Activated T-cell treated with anti-CD3 and anti-CD28 coated beads for 48 hours (primary cell): Measurements from ENCODE around the gene LRRC75B.

Experiments
- DNase-seq: peaks from one replicate; pipeline ENCODE4 v3.0.0-alpha.2; 2020; ENCODE audit warnings: low read depth

The LRRC75B gene

DNA sequence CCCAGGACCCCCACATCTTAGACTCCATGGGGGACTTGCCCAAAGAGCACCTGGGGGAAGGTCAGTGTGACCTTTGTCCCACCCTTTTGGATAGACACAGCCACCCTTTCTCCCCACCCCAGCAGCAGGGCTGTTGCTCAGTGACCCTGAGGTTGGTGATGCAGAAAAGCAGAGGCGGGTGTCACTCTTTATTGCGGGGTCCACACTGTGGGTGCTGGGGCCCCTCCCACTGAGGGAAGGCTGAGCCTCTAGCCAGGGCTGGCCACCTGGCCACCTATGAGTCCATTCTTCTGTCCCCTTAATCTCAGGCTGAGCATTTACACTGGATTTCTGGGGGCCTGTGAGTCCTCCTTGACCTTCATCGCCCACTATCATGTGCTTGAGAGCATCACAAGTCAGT lies 7.4 kb downstream of the LRRC75B start:
- DNase-seq = no peak

- no peak for DNase-seq
Measured at GRCh38 chr22:24584871-24585411, 7.9 kb downstream of the LRRC75B start.

DNA sequence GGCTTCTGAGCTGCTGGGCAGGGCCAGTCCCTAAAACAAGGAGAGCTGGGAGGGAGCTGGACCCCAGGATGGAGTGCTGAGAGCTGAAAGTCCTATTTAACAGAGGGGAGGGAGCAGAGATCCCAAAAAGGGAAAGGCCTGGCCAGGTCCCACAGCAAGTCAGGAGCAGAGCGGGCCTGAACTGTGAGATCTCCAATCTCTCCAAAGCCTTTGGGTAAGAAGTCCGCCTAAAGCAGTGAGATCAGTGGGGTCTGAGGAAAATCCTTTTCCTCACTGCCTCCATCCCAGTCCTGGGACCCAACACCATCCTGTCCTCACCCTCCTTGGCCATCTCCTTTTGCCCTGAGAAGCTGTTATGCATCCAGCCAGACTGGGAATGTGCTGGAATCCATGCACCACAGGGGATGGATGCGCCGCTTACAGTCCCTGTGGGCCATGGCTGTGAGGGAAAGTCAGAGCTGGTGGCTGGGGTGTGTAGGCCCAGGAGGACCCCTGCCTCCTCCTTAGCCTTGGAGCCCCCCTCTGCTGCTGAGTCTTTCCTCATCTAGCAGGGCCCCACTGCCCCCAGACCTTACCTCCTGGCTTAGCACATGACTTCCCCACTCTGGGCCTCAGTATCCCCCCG lies 8.6 kb downstream of the LRRC75B start:
- DNase-seq = no peak

DNA sequence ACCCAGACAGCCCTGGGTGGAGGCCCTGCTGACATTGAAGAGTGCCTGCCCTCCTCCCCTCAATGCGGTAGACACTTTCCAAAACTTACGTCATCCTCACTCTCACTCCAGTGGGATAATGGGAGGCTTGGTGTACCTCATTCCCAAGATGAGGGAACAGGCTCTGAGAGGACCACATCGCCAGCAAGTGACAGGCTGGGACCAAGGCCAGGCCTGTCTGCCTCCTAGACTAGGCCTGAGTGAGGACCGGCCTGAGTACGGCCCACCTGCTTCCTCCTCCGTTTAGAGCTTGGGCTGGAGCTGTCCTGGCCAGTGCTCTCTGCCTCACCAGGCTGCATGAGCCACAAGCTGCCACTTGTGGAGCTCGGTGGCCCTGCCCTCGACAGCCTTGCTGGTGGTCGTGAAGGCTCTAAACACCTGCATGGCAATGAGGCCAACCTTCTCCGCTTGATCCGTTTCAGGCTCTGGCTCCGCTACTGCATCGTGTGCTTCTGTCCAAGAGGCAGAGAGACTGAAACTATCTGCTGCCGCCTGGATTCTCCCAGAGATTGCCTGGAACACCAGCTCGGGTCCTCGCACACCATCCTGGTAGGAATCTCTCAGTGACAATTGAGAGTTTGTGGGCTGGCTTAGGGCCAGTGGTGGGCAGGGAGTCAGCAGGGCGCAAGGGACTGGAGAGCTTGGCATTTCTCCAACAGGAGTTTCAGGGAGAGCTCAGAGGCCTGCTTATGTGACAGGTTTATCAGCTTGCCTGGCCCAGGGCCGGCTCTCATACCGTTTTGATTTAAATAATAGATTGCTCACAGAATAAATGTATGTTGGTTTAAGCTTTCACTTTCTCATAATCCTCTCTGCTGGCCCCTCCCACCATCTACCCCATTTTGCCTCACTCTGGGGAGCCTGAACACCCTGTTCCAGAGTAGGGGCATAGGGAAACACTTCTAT lies 9.4 kb downstream of the LRRC75B start:
- no peak for DNase-seq

GRCh38 chr22:24582056-24582814 lies 10.6 kb downstream of the LRRC75B start:
- no peak for DNase-seq

GRCh38 chr22:24580276-24580675 lies 12.6 kb downstream of the LRRC75B start:
- no peak for DNase-seq

DNA sequence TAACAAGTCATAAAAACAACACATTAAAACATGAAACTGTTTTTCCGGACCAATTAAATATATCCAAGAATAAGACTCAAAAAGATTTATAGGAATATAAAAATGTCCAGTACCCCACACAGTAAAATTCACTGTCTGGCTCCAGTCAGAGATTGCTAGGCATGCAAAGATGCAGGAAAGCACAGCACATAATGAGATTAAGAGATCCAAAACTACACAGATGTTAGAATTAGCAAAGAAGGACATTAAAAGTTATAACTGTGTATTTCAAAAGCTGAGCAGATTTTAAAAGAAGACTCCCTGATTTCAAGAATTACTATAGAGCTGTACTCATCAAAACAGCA lies 13.6 kb downstream of the LRRC75B start:
- DNase-seq = no peak

- no peak for DNase-seq
Measured at GRCh38 chr22:24578355-24579257, 14.3 kb downstream of the LRRC75B start.

- DNase-seq = no peak
Measured at GRCh38 chr22:24576778-24577177, 16.1 kb downstream of the LRRC75B start.

- DNase-seq = no peak
Measured at GRCh38 chr22:24571266-24571665, 21.6 kb downstream of the LRRC75B start.

GRCh38 chr22:24567668-24568067 lies 25.2 kb downstream of the LRRC75B start:
- no peak for DNase-seq

GRCh38 chr22:24566899-24567511 lies 25.9 kb downstream of the LRRC75B start:
- no peak for DNase-seq

GRCh38 chr22:24565077-24565476 lies 27.8 kb downstream of the LRRC75B start:
- DNase-seq = no peak

DNA sequence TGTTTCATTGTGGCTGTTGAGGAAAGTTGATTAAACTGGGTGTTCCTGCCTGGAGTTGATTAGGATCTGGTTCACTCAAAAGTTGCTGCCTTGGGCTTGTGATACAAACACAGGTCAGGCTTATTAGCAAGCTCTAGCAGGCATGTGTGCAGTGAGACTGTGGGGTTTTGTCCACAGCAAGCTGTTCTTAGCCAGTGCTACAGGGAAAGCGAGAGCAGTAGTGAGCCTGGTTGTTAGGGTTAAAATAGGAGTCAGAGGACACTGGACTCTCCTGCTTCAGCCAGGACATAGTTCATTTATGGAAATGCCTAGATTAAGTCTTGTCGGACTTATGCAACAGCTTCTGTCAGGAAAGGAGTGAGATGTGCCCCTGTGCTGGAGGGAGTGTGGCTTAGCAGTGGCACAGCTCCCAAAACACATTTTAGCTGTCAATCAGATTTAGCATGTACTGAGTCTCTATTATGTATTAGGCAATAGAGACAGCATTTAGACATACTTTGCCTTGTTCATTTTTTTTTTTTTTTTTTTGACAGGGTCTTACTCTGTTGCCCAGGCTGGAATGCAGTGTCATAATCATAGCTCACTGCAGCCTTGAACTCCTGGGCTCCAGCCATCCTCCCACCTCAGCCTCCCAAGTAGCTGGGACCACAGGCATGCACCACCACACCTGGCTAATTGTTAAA lies 28.4 kb downstream of the LRRC75B start:
- DNase-seq = no peak

GRCh38 chr22:24563246-24563645 lies 29.6 kb downstream of the LRRC75B start:
- no peak for DNase-seq

DNA sequence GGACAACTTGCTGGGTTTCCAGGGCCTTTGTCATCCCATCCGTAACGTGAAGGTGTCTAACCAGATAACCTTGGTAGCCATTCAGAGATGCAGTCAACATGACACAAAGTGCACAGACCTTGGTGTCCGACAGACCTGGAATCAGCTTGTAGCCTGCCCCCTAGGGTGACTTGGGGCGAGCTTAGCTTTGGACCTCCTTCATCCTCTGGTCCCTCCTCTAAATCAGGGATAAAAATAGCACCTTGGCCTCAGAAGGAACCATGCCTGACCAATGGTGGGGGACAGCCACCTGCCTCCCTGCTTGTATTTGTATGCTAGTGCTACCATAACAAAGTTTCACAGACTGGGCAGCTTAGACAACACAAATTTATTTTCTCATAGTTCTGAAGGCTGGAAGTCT lies 33.4 kb downstream of the LRRC75B start:
- DNase-seq = no peak

GRCh38 chr22:24555165-24556039 lies 37.5 kb downstream of the LRRC75B start, which contains the start of gene SNRPD3:
Gene SNRPD3 (plus strand): TSS chr22:24555999. CDS start chr22:24557675, 1,676 bp downstream.
- DNase-seq = peak; percentile 100

GRCh38 chr22:24554313-24555164 lies 38.3 kb downstream of the LRRC75B start, which contains the start of gene GUCD1:
Gene GUCD1 (minus strand): TSS chr22:24555138. CDS start chr22:24554991, 147 bp downstream.
- DNase-seq = peak; percentile 12
